DOHH2 (cell line): Measurements from ENCODE around the gene NUBP2.

ENCODE experiments used
- H3F3A ChIP-seq: fragments of 200-600 bp; sonication (generic), shearing (Covaris generic); 2 replicates; pipeline ENCODE4 v1.6.0; 2016; ENCODE audit warnings: antibody characterized with exemption, mild to moderate bottlenecking; ENCODE audit not compliant: control insufficient read depth, insufficient read depth
- H3K27ac ChIP-seq: fragments of 200-600 bp; sonication (generic); 2 replicates; pipeline ENCODE4 v1.5.1; 2014; ENCODE audit warnings: low read depth, mild to moderate bottlenecking, low read length, moderate library complexity
- H3K27me3 ChIP-seq: fragments of 200-600 bp; sonication (generic); 2 replicates; pipeline ENCODE4 v1.6.1; 2014; ENCODE audit warnings: mild to moderate bottlenecking, low read length, mixed read lengths; ENCODE audit not compliant: control insufficient read depth
- H3K36me3 ChIP-seq: fragments of 200-600 bp; sonication (generic); 2 replicates; pipeline ENCODE4 v1.6.1; 2014; ENCODE audit warnings: mild to moderate bottlenecking, low read length, moderate library complexity, mixed read lengths; ENCODE audit not compliant: control insufficient read depth
- H3K4me1 ChIP-seq: fragments of 200-600 bp; sonication (generic); 2 replicates; pipeline ENCODE4 v1.6.1; 2014; ENCODE audit warnings: mild to moderate bottlenecking, low read length, mixed read lengths; ENCODE audit not compliant: control insufficient read depth
- H3K4me2 ChIP-seq: fragments of 200-600 bp; sonication (generic); 2 replicates; pipeline ENCODE4 v1.6.0; 2014; ENCODE audit warnings: mild to moderate bottlenecking, low read length, moderate library complexity
- H3K4me3 ChIP-seq: fragments of 200-600 bp; sonication (generic); 2 replicates; pipeline ENCODE4 v1.5.1; 2014; ENCODE audit warnings: mild to moderate bottlenecking, low read length, mixed read lengths
- H3K79me2 ChIP-seq: fragments of 200-600 bp; sonication (generic); 2 replicates; pipeline ENCODE4 v1.6.1; 2014; ENCODE audit warnings: mild to moderate bottlenecking, low read length, mixed read lengths; ENCODE audit not compliant: control insufficient read depth
- H3K9me2 ChIP-seq: fragments of 200-600 bp; sonication (generic); replicated peaks from 2 replicates; pipeline ENCODE4 v1.6.1; 2014; ENCODE audit warnings: mild to moderate bottlenecking, low read length, mixed read lengths; ENCODE audit not compliant: control insufficient read depth
- H3K9me3 ChIP-seq: fragments of 200-600 bp; sonication (generic); 2 replicates; pipeline ENCODE4 v1.6.1; 2014; ENCODE audit warnings: antibody characterized with exemption, low read length, mixed read lengths; ENCODE audit not compliant: control insufficient read depth, insufficient read depth
- H4K20me1 ChIP-seq: fragments of 200-600 bp; sonication (generic); 2 replicates; pipeline ENCODE4 v1.6.0; 2014; ENCODE audit warnings: low read depth, mild to moderate bottlenecking, antibody characterized with exemption, low read length, moderate library complexity; ENCODE audit not compliant: control insufficient read depth, insufficient read depth
- CTCF ChIP-seq: fragments of 200-600 bp; sonication (generic); IDR thresholded peaks from one replicate; pipeline ENCODE4 v1.5.1; 2014; ENCODE audit warnings: antibody characterized with exemption, mild to moderate bottlenecking, low read depth, low read length; ENCODE audit not compliant: poor library complexity, severe bottlenecking
- EZH2phosphoT487 ChIP-seq: fragments of 200-600 bp; sonication (generic); IDR thresholded peaks from 2 replicates; pipeline ENCODE4 v1.6.1; 2017; ENCODE audit warnings: borderline replicate concordance, mild to moderate bottlenecking, antibody characterized with exemption, low read length, moderate library complexity, mixed read lengths

Gene NUBP2

DNA sequence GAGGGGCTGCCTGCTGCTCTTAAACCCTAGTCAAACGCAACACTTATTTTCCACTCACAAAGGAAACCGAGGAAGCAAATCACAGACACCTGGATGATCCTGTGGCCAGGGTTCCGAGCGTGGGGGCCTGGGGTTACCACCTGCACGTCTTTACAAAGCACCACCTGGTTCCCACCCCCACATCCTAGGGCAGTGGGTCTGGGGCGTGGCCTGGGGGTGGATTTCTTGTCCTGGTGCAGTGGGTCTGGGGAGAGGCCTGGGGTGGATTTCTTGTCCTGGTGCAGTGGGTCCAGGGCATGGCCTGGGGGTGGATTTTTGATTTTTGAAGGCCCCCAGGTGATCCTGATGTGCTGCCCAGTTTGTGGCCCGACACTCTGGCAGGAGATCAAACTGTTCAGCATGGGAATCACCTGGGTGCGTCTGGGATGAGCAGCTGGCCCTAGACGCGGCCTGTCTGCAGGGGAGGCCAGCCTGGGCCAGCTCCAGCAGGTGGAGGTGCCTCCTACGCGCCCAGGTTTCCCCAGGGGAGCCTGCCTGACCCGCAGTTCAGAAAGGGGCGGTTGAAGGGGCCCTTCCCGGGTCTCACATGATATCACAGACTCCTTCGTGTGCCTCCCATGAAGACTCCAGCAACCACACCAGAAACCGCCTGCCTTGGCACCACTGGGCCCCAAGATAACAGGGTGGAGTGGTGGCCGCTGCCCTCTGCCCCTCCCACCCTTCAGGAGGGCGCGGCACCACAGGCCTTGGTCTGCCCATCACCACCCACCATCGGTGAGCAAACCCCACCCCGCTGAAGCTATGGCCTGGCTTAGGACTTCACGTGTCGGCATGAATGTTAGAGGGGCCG, 37.6 kb downstream of the NUBP2 start:
- Histone ChIP-seq H3K9me3 (no peaks in the 10 kb centered on the region), H3K4me2 (no peak overlapping the region), H3K79me2 (no peaks in the 10 kb centered on the region; the same call in 1 of the 2 replicates), H3K27me3 (no peaks in the 10 kb centered on the region), H4K20me1 (no peaks in the 10 kb centered on the region), H3K36me3 (no peaks in the 10 kb centered on the region), H3K9me2 (no peaks in the 10 kb centered on the region), H3K4me3 (no peak overlapping the region), H3K4me1 (peaks cover 1% of the 10 kb centered on the region), H3K27ac (no peak overlapping the region), H3F3A (0 out of 2 replicates have a peak, but pooled peaks cover 5% of the 10 kb centered on the region)
- TF ChIP-seq CTCF (no peak), EZH2phosphoT487 (no peak)

DNA sequence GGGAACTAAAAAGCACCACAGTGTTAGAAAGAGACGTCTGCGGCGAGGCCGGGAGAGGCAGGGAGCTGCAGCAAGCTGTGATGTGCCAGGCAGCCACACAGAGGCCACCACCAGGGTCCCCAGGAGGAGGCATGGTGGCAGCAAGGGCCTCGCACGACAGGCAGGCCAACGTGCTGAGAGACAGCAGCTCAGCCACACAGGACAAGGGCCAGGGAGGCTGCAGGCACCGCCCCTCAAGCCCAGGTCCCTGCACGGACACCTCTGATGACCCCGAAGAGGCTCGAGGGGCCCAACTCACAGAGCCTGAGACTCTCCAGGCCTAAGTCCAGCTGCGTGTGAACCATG, 38.2 kb downstream of the NUBP2 start:
- Histone ChIP-seq H3K27ac (no peak overlapping the region), H3K27me3 (no peaks in the 10 kb centered on the region), H4K20me1 (no peaks in the 10 kb centered on the region), H3F3A (0 out of 2 replicates have a peak, but pooled peaks cover 5% of the 10 kb centered on the region), H3K36me3 (no peaks in the 10 kb centered on the region), H3K4me2 (no peak overlapping the region), H3K4me3 (no peak overlapping the region), H3K9me2 (no peaks in the 10 kb centered on the region), H3K9me3 (no peaks in the 10 kb centered on the region), H3K4me1 (peaks cover 7% of the 10 kb centered on the region), H3K79me2 (peaks cover 4% of the 10 kb centered on the region)
- TF ChIP-seq EZH2phosphoT487 = no peak
- no peak for TF ChIP-seq CTCF

DNA sequence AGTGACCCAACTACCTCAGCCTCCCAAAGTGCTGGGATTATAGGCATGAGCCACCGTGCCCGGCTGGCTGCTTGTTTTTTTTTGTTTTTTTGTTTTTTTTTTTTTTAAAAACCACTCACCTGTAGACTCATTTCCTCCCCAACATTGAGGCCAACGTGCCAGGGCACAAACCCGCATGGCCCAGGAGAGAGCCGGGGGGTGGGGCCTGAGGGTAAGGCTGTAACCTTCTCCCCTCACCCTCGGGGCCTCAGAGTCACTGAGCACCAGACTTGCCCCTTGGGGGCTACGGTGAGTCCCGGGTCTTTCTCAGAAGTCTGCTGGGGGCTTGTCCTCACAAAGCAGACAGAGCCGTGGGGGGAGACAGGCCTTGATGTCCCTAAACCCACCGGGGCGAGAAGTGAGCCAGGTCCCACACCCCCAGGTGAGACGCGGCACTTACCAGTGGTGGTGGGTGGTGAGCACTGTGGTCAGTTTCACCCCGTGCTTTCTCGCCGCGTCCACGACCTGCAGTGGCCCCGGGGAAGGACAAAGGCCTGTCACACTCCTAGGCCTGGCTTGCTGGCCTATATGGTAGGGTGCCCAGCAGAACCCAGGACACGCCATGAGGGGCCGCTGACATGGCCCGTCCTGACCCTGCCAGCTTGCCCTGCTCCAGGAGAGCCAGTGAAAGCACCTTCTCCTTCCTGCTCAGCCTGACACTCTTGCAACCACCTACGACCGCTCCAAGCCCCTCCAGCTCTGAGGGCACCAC, 39.3 kb downstream of the NUBP2 start:
- Histone ChIP-seq H3F3A (0 out of 2 replicates have a peak, but pooled peaks cover 5% of the 10 kb centered on the region), H4K20me1 (no peaks in the 10 kb centered on the region), H3K27me3 (no peaks in the 10 kb centered on the region), H3K4me2 (no peak overlapping the region), H3K79me2 (peaks cover 5% of the 10 kb centered on the region), H3K27ac (no peak overlapping the region), H3K9me2 (no peaks in the 10 kb centered on the region), H3K9me3 (no peaks in the 10 kb centered on the region), H3K4me3 (no peak overlapping the region), H3K4me1 (peaks cover 8% of the 10 kb centered on the region), H3K36me3 (no peaks in the 10 kb centered on the region)
- no peak for TF ChIP-seq EZH2phosphoT487
- no peak for TF ChIP-seq CTCF
